A549 (cell line): ENCODE results near the gene RNF2. TPM values are rescaled to one million over a fixed set of nuclear protein-coding genes. Genes with fewer than 3 reads are reported as not detected.
"Not testable (repeated sequence)": the region's sequence is repeated elsewhere in the genome, so short reads cannot be mapped to it uniquely, and the experiment has no call there.

Experiments
- ATAC-seq, 2 experiments: fragments of 200-7000 bp in 1 of 2; fragments of >200 bp in 1 of 2; cut with Nextera tagmentation in 1 of 2; cut with Tn5 transposase in 1 of 2; 3 replicates each; pipeline versions ENCODE4 v1.8.0 to v1.9.1; 2018 to 2020; ENCODE audit warnings: mild to moderate bottlenecking in 1 of 2, moderate library complexity in 1 of 2
- CTCF ChIA-PET: fragments of 300-600 bp; sonication (Branson Sonifier 250); formaldehyde crosslinking; extraction: SDS; loops from one replicate; lab custom pipeline; 2021; ENCODE audit warnings: antibody characterized with exemption, inconsistent platforms; lab: Yijun Ruan, JAX
- POLR2A ChIA-PET: fragments of 350-600 bp; formaldehyde crosslinking; extraction: SDS; loops from one replicate; lab custom pipeline; 2021; ENCODE audit warnings: antibody characterized with exemption, inconsistent platforms; lab: Yijun Ruan, JAX
- DNase-seq, 2 experiments: peaks; one replicate each; pipeline versions ENCODE4 v3.0.0 to v3.0.0-alpha.2; 2011 to 2016; ENCODE audit warnings: low read depth in 1 of 2, low spot score in 1 of 2
- FAIRE-seq: peaks from 2 replicates; lab custom pipeline; 2011; peaks lifted over from hg19 to GRCh38; lab: Jason Lieb, UNC
- H3K27ac ChIP-seq, 2 experiments: fragments of >200 bp; sonication (Bioruptor Twin); formaldehyde crosslinking; 3 replicates each; pipeline ENCODE4 v1.5.1; 2016 to 2017
- H3K4me1 ChIP-seq: fragments of >200 bp; sonication (Bioruptor Twin); formaldehyde crosslinking; 3 replicates; pipeline ENCODE4 v1.6.1; 2016
- H3K4me2 ChIP-seq: fragments of >200 bp; sonication (Bioruptor Twin); formaldehyde crosslinking; 3 replicates; pipeline ENCODE4 v1.6.1; 2016
- H3K4me3 ChIP-seq: fragments of >200 bp; sonication (Bioruptor Twin); formaldehyde crosslinking; 3 replicates; pipeline ENCODE4 v1.5.1; 2016
- H3K9me3 ChIP-seq: fragments of >200 bp; sonication (Bioruptor Twin); formaldehyde crosslinking; 3 replicates; pipeline ENCODE4 v1.6.1; 2016
- CEBPB ChIP-seq, 2 experiments: fragments of >200 bp in 1 of 2; sonication (Bioruptor Twin) in 1 of 2; formaldehyde crosslinking in 1 of 2; IDR thresholded peaks; 2 replicates each; pipeline ENCODE4 v1.6.1; 2012 to 2016
- CHD2 ChIP-seq: fragments of 150-350 bp; IDR thresholded peaks from 2 replicates; pipeline ENCODE4 v1.6.1; 2014; ENCODE audit warnings: low read length; ENCODE audit not compliant: partially characterized antibody
- E2F6 ChIP-seq: IDR thresholded peaks from 2 replicates; pipeline ENCODE4 v1.6.1; 2012; ENCODE audit warnings: low read depth, borderline replicate concordance
- EP300 ChIP-seq, 2 experiments: fragments of >200 bp; sonication (Bioruptor Twin); formaldehyde crosslinking; IDR thresholded peaks; 2 replicates in 1 of 2; 3 replicates in 1 of 2; pipeline ENCODE4 v1.6.1; 2016 to 2017
- ESRRA ChIP-seq: fragments of 150-350 bp; IDR thresholded peaks from 2 replicates; pipeline ENCODE4 v1.6.1; 2014; ENCODE audit warnings: mild to moderate bottlenecking, low read length, borderline replicate concordance
- FOSL2 ChIP-seq, 2 experiments: fragments of 450-650 bp in 1 of 2; fragments of >200 bp in 1 of 2; sonication (Bioruptor Twin) in 1 of 2; formaldehyde crosslinking; IDR thresholded peaks; 2 replicates each; pipeline versions ENCODE4 v1.5.0 to v1.6.1; 2016 to 2020; ENCODE audit warnings: mild to moderate bottlenecking in 1 of 2, moderate library complexity in 1 of 2
- FOXS1 ChIP-seq: fragments of 250-450 bp; sonication (Bioruptor Pico); IDR thresholded peaks from 2 replicates; pipeline ENCODE4 v1.5.0; 2020; ENCODE audit warnings: mild to moderate bottlenecking, moderate library complexity
- GATA3 ChIP-seq: IDR thresholded peaks from 2 replicates; pipeline ENCODE4 v1.6.1; 2012; ENCODE audit warnings: borderline replicate concordance
- HOXB13 ChIP-seq: fragments of 250-450 bp; sonication (Bioruptor Pico); IDR thresholded peaks from 2 replicates; pipeline ENCODE4 v1.5.0; 2020; ENCODE audit warnings: low read depth, mild to moderate bottlenecking, moderate library complexity
- JUN ChIP-seq, 2 experiments: fragments of >200 bp; sonication (Bioruptor Twin); formaldehyde crosslinking; IDR thresholded peaks; 2 replicates in 1 of 2; 3 replicates in 1 of 2; pipeline ENCODE4 v1.6.1; 2016 to 2017
- KDM1A ChIP-seq: fragments of 200-600 bp; sonication (generic); IDR thresholded peaks from 2 replicates; pipeline ENCODE4 v1.6.1; 2016; ENCODE audit warnings: low read depth, mild to moderate bottlenecking
- MAFK ChIP-seq: fragments of 450-650 bp; IDR thresholded peaks from 2 replicates; pipeline ENCODE4 v1.6.1; 2014; ENCODE audit not compliant: partially characterized antibody
- MYC ChIP-seq: IDR thresholded peaks from 2 replicates; pipeline ENCODE4 v1.6.1; 2012; ENCODE audit warnings: mild to moderate bottlenecking, inconsistent platforms, low read length, improper control_type of control experiment, borderline replicate concordance
- NPAS2 ChIP-seq: fragments of 250-450 bp; sonication (Bioruptor Pico); IDR thresholded peaks from 2 replicates; pipeline ENCODE4 v1.8.0; 2022; ENCODE audit warnings: mild to moderate bottlenecking, moderate library complexity, borderline replicate concordance
- POLR2A ChIP-seq: IDR thresholded peaks from 2 replicates; pipeline ENCODE4 v1.6.1; 2012; ENCODE audit warnings: mild to moderate bottlenecking, low read length
- RNF2 ChIP-seq: fragments of 200-600 bp; sonication (generic); IDR thresholded peaks from 2 replicates; pipeline ENCODE4 v1.6.1; 2016; ENCODE audit warnings: low read depth, mild to moderate bottlenecking, antibody characterized with exemption, moderate library complexity, borderline replicate concordance
- TFCP2L1 ChIP-seq: fragments of 250-450 bp; sonication (Bioruptor Pico); IDR thresholded peaks from 2 replicates; pipeline ENCODE4 v1.5.0; 2021; ENCODE audit warnings: mild to moderate bottlenecking
- TP53 ChIP-seq: fragments of 250-450 bp; sonication (Bioruptor Pico); IDR thresholded peaks from 2 replicates; pipeline ENCODE4 v1.5.0; 2021; ENCODE audit warnings: mild to moderate bottlenecking, moderate library complexity
- ZC3H11A ChIP-seq: fragments of 450-650 bp; IDR thresholded peaks from 2 replicates; pipeline ENCODE4 v1.6.1; 2014; ENCODE audit warnings: antibody characterized with exemption, mild to moderate bottlenecking
- ZFP36 ChIP-seq: fragments of 450-650 bp; IDR thresholded peaks from 2 replicates; pipeline ENCODE4 v1.6.1; 2014; ENCODE audit warnings: borderline replicate concordance; ENCODE audit not compliant: partially characterized antibody
- ZSCAN20 ChIP-seq: fragments of 250-450 bp; sonication (Bioruptor Pico); IDR thresholded peaks from 2 replicates; pipeline ENCODE4 v1.8.0; 2022; ENCODE audit warnings: mild to moderate bottlenecking, moderate library complexity
- WGBS: methylation state at CpG from one replicate; pipeline ENCODE4 v1.1.6; 2017; ENCODE audit errors: missing lambda C conversion rate; 5-methylcytosine and 5-hydroxymethylcytosine counted together
- polyA plus RNA-seq, 4 experiments: library from polyadenylated mRNA; depleted of rRNA in 3 of 4; stranded (reverse); fragments of >200 nt; fragmentation: RNase III in 1 of 4; extraction: RNeasy Plus Mini Kit Qiagen cat#74134 plus additional on column Dnase treatment in 1 of 4; gene quantifications; 2 replicates in 3 of 4; 3 replicates in 1 of 4; pipeline ENCODE4 v1.2.3, GENCODE V29; 2011 to 2017
- TF ChIP-seq, protein P1 (sequence below): fragments of 250-450 bp; sonication (Bioruptor Pico); IDR thresholded peaks from 2 replicates; pipeline ENCODE4 v1.5.0; 2021; ENCODE audit warnings: mild to moderate bottlenecking, moderate library complexity, borderline replicate concordance
- TF ChIP-seq, protein P2 (sequence below): fragments of >200 bp; sonication (Bioruptor Twin); formaldehyde crosslinking; IDR thresholded peaks from 3 replicates; pipeline ENCODE4 v1.6.1; 2016

The RNF2 gene
- polyA plus RNA-seq, 2 of the 4 experiments (the other 2 are of a cell fraction): 16.6 to 38.2 TPM

DNA sequence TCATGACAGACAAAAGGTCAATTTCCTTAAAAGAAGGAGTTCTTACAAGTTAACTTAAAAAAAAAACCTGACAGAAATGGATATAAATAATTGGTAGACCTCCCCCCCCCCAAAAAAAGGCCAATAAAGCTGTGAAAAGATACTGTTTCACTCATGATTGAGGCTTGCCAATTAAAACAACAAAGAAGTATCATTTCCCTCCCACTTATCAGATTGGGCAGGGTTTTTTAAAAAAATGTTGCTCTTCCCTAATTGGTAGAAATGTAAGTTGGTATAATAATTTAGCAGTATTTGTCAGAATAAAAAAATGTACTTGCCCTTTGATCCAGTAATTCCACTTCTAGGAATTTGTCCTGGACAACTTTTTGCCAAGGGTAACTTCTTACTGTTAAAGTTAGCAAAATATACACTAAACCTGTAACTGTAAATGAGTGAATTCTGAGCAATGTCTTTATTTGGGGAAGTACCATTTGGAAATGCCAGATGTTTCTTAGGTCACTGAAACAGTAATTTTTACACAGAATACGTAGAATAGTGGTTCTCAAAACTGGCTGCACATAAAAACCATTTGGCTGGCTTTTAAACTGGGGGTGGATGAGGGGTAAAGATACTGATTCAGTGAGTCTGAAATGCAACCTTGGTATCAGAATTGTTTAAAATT lies 17.5 kb downstream of the RNF2 start (continued):
- no peak for TF ChIP-seq TP53 (CRISPR knock-in tag)

DNA sequence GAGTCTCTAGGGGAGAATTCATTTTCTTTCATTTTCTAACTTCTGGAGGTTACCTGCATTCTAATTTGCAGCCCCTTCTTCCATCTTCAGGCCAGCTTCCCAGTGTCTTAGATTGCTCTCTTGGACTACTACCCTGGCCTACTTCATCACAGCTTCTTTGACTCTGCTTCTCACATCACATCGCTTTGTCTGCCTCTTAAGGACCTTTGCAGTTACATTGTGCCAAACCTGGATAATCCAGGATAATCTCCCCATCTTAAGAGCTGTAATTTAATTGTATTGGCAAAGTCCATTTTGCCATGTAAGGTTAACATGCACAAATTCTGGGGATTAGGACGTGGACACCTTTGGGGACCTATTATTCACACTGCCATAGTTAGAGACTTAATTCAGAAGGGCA lies 18.4 kb downstream of the RNF2 start:
- DNase-seq: no peak
- no peak overlapping the region for H3K27ac ChIP-seq
- no peak for FAIRE-seq
- ChIA-PET POLR2A (no interaction called here), CTCF (interaction anchor here (0.7 kb wide), 1 partner anchor 253 kb away, joined by 3 read pairs; the partner anchor contains the start of gene IVNS1ABP)
- 95% methylated on average over 2 of the region's 2 CpGs for WGBS
- no peak overlapping the region for H3K4me3 ChIP-seq
- no peaks in the 10 kb centered on the region for H3K4me1 ChIP-seq
- no peaks in the 10 kb centered on the region for H3K9me3 ChIP-seq
- H3K4me2 ChIP-seq: no peak overlapping the region
- ATAC-seq: no peak
- TF ChIP-seq RNF2 (no peak), E2F6 (no peak), CHD2 (no peak), FOSL2 (IDR thresholded peaks at IDR 0.05) (no peak), FOSL2 (CRISPR knock-in tag; IDR thresholded peaks at IDR 0.05) (no peak), ZFP36 (no peak), EP300 (IDR thresholded peaks at IDR 0.05) (no peak), HOXB13 (CRISPR knock-in tag) (no peak), FOXS1 (no peak), TFCP2L1 (CRISPR knock-in tag) (no peak), POLR2A (no peak), ZSCAN20 (CRISPR knock-in tag) (no peak), GATA3 (no peak)

GRCh38 chr1:185065006-185065405 lies 19.6 kb downstream of the RNF2 start:
- H3K4me3 ChIP-seq, ATAC-seq, DNase-seq, CTCF ChIA-PET, H3K9me3 ChIP-seq, POLR2A ChIA-PET, FAIRE-seq, H3K4me2 ChIP-seq, H3K4me1 ChIP-seq, H3K27ac ChIP-seq: not testable (repeated sequence)
- 97% methylated on average over 3 of the region's 3 CpGs for WGBS
- peak; percentile 63 for TF ChIP-seq MAFK

GRCh38 chr1:185066181-185066580 lies 20.8 kb downstream of the RNF2 start:
- FAIRE-seq (no peak), DNase-seq (no peak), ATAC-seq (no peak)
- 95% methylated on average over 2 of the region's 2 CpGs for WGBS
- ChIA-PET POLR2A (no interaction called here), CTCF (no interaction called here)
- TF ChIP-seq KDM1A (no peak), MYC (no peak), ZC3H11A (no peak), NPAS2 (no peak), CHD2 (no peak), ESRRA (no peak), GATA3 (no peak), CEBPB (IDR thresholded peaks at IDR 0.05) (no peak), POLR2A (no peak), JUN (IDR thresholded peaks at IDR 0.05) (no peak), RNF2 (no peak), MAFK (no peak)
- TF ChIP-seq, protein P1, sequence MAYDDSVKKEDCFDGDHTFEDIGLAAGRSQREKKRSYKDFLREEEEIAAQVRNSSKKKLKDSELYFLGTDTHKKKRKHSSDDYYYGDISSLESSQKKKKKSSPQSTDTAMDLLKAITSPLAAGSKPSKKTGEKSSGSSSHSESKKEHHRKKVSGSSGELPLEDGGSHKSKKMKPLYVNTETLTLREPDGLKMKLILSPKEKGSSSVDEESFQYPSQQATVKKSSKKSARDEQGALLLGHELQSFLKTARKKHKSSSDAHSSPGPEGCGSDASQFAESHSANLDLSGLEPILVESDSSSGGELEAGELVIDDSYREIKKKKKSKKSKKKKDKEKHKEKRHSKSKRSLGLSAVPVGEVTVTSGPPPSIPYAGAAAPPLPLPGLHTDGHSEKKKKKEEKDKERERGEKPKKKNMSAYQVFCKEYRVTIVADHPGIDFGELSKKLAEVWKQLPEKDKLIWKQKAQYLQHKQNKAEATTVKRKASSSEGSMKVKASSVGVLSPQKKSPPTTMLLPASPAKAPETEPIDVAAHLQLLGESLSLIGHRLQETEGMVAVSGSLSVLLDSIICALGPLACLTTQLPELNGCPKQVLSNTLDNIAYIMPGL (CRISPR knock-in tag): no peak
- TF ChIP-seq, protein P2, sequence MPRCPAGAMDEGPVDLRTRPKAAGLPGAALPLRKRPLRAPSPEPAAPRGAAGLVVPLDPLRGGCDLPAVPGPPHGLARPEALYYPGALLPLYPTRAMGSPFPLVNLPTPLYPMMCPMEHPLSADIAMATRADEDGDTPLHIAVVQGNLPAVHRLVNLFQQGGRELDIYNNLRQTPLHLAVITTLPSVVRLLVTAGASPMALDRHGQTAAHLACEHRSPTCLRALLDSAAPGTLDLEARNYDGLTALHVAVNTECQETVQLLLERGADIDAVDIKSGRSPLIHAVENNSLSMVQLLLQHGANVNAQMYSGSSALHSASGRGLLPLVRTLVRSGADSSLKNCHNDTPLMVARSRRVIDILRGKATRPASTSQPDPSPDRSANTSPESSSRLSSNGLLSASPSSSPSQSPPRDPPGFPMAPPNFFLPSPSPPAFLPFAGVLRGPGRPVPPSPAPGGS: no peak
- Histone ChIP-seq H3K4me3 (no peak overlapping the region), H3K27ac (no peak overlapping the region), H3K9me3 (no peaks in the 10 kb centered on the region), H3K4me2 (no peak overlapping the region), H3K4me1 (no peaks in the 10 kb centered on the region)
